Large intestine (tissue), 3 donors: ENCODE measurements around the gene STRA8. TPM values are rescaled to one million over a fixed set of nuclear protein-coding genes. Genes with fewer than 3 reads are reported as not detected.
"Not testable (repeated sequence)": the region's sequence is repeated elsewhere in the genome, so short reads cannot be mapped to it uniquely, and the experiment has no call there.

Experiments used
- DNase-seq, 2 donors: peaks; one replicate each; pipeline versions ENCODE4 v3.0.0 to v3.0.0-alpha.2; 2013
- H3K27ac ChIP-seq: one replicate; pipeline ENCODE4 v1.5.1; 2013; ENCODE audit warnings: low read length
- H3K27me3 ChIP-seq: 2 replicates; pipeline ENCODE4 v1.6.1; 2013; ENCODE audit warnings: low read length; ENCODE audit not compliant: control insufficient read depth, insufficient read depth
- H3K36me3 ChIP-seq: 2 replicates; pipeline ENCODE4 v1.6.1; 2013; ENCODE audit warnings: low read length; ENCODE audit not compliant: control insufficient read depth, insufficient read depth
- H3K4me1 ChIP-seq: one replicate; pipeline ENCODE4 v1.6.1; 2013; ENCODE audit warnings: low read length; ENCODE audit not compliant: control insufficient read depth, insufficient read depth
- H3K4me3 ChIP-seq: one replicate; pipeline ENCODE4 v1.5.1; 2013; ENCODE audit warnings: low read length
- H3K9me3 ChIP-seq: one replicate; pipeline ENCODE4 v1.6.1; 2013; ENCODE audit warnings: mild to moderate bottlenecking, low read depth, low read length, moderate library complexity; ENCODE audit not compliant: control insufficient read depth
- WGBS: methylation state at CpG from one replicate; pipeline ENCODE4 v1.1.5; 2013; ENCODE audit warnings: low lambda C conversion rate; ENCODE audit not compliant: insufficient coverage; 5-methylcytosine and 5-hydroxymethylcytosine counted together
- polyA plus RNA-seq: library from polyadenylated mRNA; unstranded; fragments of 120-200 nt; gene quantifications from one replicate; pipeline ENCODE4 v1.2.1, GENCODE V29; 2013

The STRA8 gene
- polyA plus RNA-seq, 1 donor, result not detected

DNA sequence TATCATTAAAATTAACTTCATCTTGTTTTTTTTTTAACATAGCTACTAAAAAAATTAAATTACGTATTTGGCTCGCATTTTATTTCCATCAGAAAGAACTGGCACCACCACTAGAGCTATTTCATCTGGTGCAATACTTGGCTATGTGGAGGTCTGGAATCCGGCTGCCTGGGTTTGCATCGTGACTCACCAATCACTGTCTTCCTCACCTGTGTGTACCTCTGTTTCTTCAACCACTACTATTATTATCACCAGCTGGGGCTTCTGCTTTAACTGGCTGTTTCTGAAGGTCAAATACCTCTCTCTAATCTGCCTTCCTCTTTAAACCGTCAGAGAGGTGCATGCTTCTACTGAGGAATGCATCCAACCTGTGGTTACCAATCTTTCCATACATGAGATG is 28.8 kb upstream of the STRA8 start:
- H3K27ac ChIP-seq, result no peak overlapping the region
- no peaks in the 10 kb centered on the region for H3K9me3 ChIP-seq
- 95% methylated on average over 4 of the region's 5 CpGs for WGBS
- peaks cover 12% of the 10 kb centered on the region for H3K36me3 ChIP-seq
- H3K4me3 ChIP-seq, result no peak overlapping the region
- DNase-seq, result no peak
- H3K4me1 ChIP-seq, result no peaks in the 10 kb centered on the region
- H3K27me3 ChIP-seq, result no peaks in the 10 kb centered on the region

DNA sequence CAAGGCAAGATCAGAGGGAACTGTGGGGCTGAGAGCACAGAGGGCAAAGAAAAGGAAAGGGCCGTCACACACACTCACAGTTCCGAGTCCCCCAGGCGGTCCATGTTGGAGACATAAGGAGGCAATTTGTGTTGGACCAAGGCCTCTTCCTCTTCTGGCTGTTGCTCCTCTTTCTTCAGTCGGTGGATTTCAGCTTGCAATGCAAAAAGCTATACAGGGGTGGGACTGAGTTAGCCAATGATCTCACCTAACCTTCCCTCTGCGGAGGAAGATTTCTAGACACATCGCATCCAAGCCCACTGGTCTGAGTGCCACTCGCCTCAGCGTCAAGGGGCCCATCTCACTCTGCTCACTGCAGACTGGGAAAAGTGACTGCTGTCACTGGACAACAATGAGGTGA is 27.8 kb upstream of the STRA8 start:
- WGBS, result no CpG with 5 or more reads among the region's 8 CpGs
- H3K9me3 ChIP-seq, result no peaks in the 10 kb centered on the region
- H3K36me3 ChIP-seq, result peaks cover 9% of the 10 kb centered on the region
- DNase-seq, result no peak
- no peaks in the 10 kb centered on the region for H3K27me3 ChIP-seq
- peaks cover 4% of the 10 kb centered on the region for H3K4me1 ChIP-seq
- H3K27ac ChIP-seq, result no peak overlapping the region
- no peak overlapping the region for H3K4me3 ChIP-seq

DNA sequence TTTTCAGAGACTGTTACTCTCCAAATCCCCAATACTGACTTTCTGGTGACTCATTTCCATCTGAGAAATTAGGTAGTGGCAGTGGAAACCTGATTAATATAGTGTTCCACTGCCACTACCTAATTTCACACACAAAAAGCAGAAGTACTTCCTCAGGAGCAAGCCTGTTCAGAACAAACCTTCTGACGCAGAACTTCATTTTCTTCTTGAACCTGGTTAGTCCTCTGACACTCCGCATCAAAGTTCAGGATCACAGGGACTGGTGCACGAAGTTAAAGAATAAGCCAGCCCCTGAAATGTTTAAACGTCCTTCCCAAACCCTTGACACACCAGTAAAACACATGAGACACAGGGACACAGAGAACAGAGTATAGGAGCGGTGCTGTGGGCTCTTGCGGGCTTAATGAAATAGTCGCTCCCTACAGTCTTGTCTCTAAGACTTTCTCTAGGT is 26.7 kb upstream of the STRA8 start:
- no peaks in the 10 kb centered on the region for H3K27me3 ChIP-seq
- H3K4me3 ChIP-seq, result no peak overlapping the region
- H3K9me3 ChIP-seq, result no peaks in the 10 kb centered on the region
- peaks cover 8% of the 10 kb centered on the region for H3K36me3 ChIP-seq
- no peak for DNase-seq
- H3K27ac ChIP-seq, result no peak overlapping the region
- peaks cover 4% of the 10 kb centered on the region for H3K4me1 ChIP-seq
- WGBS, result no CpG with 5 or more reads among the region's 7 CpGs

DNA sequence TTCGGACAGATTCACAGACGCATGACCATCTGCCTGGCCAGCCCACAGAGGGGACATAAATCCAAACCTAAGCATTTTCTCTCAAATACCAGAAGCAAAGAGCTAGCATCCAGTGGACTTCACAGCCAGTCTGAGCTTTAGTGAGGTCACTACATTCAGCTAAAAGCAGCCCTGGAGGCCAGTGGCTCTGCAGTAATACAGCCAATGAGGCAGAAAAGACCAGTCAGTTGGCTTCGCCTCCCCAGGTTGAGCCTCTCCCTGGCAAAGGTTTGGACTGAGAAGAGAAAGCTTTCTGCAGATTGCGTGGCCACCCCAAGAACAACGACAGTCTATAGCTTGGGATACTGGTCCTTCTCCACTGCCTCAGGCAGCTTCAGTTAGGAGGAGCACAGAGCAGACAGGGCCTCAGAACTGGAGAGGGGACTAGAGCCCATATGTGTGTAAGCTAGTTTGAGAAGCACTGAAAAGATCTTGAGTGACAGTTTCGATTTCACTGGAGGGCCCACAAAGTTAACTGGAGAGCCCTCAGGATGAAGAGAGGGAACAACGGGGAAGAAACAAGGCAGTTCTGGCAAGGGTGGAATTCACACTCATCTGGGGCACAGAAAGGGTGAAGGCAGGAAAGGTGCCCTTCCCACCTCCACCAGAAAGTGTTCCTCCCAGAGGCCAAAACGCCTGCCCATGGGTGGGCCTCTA is 26.1 kb upstream of the STRA8 start:
- Histone ChIP-seq H3K4me1 (peaks cover 4% of the 10 kb centered on the region), H3K9me3 (no peaks in the 10 kb centered on the region)

DNA sequence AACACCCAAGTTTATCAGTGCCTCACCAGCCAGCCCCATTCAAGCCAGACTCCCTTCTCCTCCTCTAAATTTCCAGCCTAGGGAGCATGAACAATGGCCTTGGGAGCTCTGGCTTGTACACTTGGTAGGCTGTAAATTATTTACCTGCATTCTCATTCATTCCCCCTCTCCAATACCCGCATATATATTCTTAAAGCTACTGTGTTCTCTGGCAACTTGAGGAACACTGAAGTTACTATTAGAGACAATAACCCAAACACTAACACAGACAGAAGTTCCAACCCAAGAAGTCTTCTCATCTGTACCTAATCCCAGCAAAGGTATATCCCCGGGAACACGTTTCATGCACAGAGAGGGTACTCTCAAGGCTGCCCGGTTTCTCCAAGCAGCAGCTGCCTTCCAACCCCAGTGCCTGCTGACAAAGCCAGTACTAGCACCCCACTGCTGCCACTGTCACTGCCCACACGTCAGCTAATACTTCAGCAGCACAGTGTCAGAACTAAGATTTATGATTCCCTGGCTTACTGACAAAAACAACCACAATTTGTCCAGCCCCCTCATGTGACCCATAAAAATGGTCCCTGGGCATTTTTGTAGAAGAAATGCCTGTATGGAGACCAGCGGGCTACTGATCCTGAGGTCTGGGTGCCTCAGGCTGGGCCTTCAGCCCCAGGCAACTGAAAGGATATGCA is 25.4 kb upstream of the STRA8 start:
- no peak overlapping the region for H3K4me3 ChIP-seq
- WGBS, result no CpG with 5 or more reads among the region's 6 CpGs

More for the DNA sequence above, 26.1 kb upstream of the STRA8 start:
- no peak overlapping the region for H3K27ac ChIP-seq
- no peaks in the 10 kb centered on the region for H3K27me3 ChIP-seq
- no peak for DNase-seq
- no peak overlapping the region for H3K4me3 ChIP-seq
- no CpG with 5 or more reads among the region's 8 CpGs for WGBS
- H3K36me3 ChIP-seq, result peaks cover 8% of the 10 kb centered on the region

DNA sequence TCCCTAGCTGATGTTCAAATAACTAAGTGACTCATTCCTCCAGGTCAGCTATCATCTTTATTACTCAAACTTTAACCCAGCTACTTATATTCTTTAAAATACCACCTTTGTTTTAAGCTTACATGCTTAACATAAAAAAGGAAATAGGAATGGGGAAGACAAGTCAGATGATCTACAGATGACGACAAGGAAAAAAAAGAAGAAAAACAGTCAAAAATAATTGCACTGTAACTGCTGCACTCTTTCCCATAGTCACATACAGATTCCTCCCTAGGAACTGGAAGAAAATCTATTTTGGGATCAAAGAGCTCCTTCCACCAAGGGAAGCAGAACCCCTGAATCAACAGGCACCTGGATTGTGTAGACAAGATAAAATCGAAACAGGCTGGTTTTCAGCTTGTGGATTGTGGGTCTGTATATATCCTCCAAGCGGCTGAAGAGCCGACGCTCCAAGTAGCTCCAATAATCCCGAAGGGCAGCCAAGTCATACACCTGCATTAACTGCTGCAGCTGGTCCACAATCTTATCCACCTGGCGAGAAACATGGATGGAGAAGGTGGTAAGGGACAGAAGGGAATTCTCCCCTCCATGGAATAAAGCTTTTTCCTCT is 24.3 kb upstream of the STRA8 start:
- peaks cover 6% of the 10 kb centered on the region for H3K36me3 ChIP-seq
- WGBS, result no CpG with 5 or more reads among the region's 7 CpGs
- H3K27ac ChIP-seq, result no peak overlapping the region
- no peak overlapping the region for H3K4me3 ChIP-seq
- H3K4me1 ChIP-seq, result peaks cover 4% of the 10 kb centered on the region
- no peaks in the 10 kb centered on the region for H3K9me3 ChIP-seq
- DNase-seq, result no peak
- H3K27me3 ChIP-seq, result peaks cover 10% of the 10 kb centered on the region

More for the DNA sequence above, 25.4 kb upstream of the STRA8 start:
- no peak overlapping the region for H3K27ac ChIP-seq
- peaks cover 4% of the 10 kb centered on the region for H3K4me1 ChIP-seq
- no peaks in the 10 kb centered on the region for H3K9me3 ChIP-seq
- no peaks in the 10 kb centered on the region for H3K27me3 ChIP-seq
- no peak for DNase-seq
- H3K36me3 ChIP-seq, result peaks cover 8% of the 10 kb centered on the region

DNA sequence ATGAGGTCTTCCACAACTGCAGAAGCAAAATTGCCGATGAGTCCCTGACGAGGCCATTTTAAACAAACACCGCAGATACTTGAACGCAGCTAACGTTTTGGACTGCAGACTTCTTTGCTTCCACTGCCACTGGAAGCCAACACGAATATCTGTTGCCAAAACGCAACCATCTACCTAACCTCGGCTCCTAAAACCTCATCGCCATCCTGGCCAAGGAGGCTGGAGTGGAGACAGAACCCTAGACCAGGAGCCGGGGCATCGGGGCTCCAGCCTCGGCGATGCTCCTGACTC is 22.8 kb upstream of the STRA8 start:
- WGBS, result no CpG with 5 or more reads among the region's 13 CpGs
- Histone ChIP-seq H3K36me3 (peaks cover 2% of the 10 kb centered on the region), H3K4me3 (peak overlapping the region; percentile 66)

DNA sequence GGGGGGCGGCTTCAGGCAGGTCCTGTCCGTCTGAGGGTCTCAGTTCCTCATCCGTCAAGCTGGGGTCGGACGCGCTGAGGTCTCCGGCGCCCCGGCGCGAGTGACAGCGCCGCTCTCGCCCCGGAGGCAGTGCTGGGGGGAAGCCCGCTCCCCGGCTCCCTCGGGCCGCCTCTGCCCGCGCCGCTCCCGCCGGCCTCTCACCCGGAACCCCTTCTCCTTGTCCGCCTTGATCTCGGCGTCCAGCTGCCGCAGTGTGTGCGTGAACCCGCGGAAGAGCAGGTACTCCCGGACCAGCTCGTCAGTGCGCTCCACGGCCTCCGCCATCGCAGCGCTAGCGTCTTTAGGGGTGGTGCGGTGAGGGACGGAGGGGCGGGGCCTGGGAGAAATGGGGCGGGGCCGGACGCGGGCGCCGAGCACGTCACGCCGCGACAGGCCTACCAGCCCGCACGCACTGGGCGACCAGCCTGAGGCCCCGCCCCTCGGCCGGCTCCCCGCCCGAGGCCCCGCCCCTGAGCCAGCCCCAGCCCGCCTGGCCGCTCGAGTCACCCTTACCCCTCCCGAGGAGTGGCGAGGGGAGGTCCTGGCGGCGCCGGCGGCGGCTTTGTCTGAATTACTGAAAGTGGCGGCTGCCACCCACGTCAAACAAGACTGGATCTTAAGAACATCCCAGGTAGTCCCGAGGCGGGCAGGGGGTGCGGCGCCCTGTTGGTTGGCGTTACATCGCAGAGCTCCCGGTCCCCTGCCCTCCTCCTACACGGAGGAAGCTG is 22.3 kb upstream of the STRA8 start, which contains the start of gene WDR91:
TSS of gene WDR91 (minus strand) at position 348 of the 767 bp plus-strand sequence. CDS start at position 324, 24 bp downstream.
- Histone ChIP-seq H3K27ac (peak within 1 kb of the TSS; percentile 68), H3K36me3 (peaks cover 2% of the 10 kb centered on the region), H3K4me1 (peaks cover 4% of the 10 kb centered on the region), H3K27me3 (peaks cover 19% of the 10 kb centered on the region), H3K4me3 (peak within 1 kb of the TSS; percentile 66), H3K9me3 (no peaks in the 10 kb centered on the region)
- no CpG with 5 or more reads among the region's 82 CpGs for WGBS
- DNase-seq, result peak; percentile 91 to 94

More for the DNA sequence above, 22.8 kb upstream of the STRA8 start:
- Histone ChIP-seq H3K4me1 (peaks cover 4% of the 10 kb centered on the region), H3K9me3 (no peaks in the 10 kb centered on the region), H3K27ac (peak overlapping the region; percentile 68), H3K27me3 (peaks cover 19% of the 10 kb centered on the region)
- peak in 1 of 2 donors; percentile 44 for DNase-seq

DNA sequence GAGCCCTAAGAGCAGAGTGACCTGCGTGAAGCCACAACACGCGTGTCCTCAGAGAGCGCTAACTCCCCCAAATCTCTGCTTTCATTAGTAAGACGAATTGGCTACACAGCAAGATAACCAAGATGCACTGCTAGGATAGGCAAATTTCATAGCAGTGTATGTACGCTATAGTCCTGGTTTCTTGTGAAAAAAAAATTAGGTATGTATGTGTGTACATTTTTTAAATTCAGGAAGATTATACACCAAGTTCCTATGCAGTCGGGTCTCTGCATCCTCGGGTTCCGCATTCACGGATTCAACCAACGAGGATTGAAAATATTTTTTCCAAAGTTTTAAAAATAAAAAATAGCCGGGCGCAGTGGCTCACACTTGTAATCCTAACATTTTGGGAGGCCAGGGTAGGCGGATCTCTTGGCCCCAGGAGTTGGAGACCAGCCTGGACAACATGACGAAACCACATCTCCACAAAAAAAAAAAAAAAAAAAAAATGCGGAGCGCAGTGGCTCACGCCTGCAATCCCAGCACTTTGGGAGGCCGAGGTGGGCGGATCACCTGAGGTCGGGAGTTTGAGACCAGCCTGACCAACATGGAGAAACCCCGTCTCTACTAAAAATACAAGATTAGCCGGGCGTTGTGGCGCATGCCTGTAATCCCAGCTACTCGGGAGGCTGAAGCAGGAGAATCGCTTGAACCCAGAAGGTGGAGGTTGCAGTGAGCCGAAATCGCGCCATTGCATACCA is 21.5 kb upstream of the STRA8 start:
- not testable (repeated sequence) for DNase-seq

More for the DNA sequence above, 21.5 kb upstream of the STRA8 start:
- Histone ChIP-seq H3K27me3 (peaks cover 19% of the 10 kb centered on the region), H3K27ac (peak overlapping the region; percentile 22), H3K4me3 (peak overlapping the region; percentile 58)
- not testable (repeated sequence) for H3K36me3 ChIP-seq, H3K9me3 ChIP-seq, H3K4me1 ChIP-seq
- WGBS, result 52% methylated on average over 5 of the region's 30 CpGs
